ENCODE results near the gene JAML. TPM values are rescaled to one million over a fixed set of nuclear protein-coding genes. Genes with fewer than 3 reads are reported as not detected.

JAML gene
- total and polyA plus RNA-seq, 9 of the 15 experiments (the other 6 are each of a cell fraction or from before 2014, with no cell fraction given), result 0.05 to 0.32 (median 0.22) TPM; not detected in 4

DNA sequence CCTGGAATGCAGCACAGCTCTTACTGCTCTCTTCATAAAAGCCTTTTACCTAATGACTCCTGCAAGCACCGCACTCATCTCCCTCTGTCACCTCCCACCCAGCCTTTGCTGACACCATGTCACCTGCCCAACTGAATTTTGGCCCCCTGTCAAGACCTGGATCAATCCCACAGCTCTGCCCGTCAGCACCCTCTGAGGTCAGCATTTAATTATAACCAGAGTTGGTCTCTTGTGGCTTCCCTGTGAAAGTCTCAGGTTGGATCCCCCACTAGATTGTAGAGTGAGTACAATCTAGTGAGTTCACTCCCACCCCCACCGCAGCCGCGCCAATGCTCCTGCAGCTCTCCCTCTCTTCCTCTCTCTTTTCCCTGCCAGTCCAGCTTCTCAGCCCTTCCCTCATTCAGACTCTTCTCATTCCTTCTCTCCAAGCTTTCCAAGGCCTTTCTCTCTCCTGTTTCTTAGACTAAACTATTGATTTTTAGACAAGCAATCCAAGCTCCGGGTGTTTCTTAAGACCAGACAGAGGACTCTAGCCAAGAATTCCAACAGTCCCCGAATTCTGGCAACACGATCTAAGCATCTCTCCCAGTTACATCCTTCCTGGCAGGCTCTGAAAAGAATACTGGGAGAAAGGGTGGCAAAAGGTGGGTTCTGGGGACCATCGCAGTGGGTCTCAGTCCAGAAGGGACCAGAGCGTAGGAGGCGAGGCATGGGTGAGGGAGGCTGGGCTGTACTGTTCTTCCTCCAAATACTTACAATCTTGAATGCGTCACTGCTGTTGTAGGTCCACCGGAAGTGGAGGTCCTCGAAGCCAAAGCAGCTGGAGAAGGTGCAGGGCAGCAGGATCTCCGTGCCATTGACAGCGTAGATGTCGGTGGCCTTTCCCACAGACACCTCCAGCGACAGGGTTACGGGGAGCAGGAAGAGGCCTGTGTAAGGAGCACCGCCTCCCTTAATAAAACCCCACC, 80.2 kb downstream of the JAML start (continued):
- TF ChIP-seq, protein P1, sequence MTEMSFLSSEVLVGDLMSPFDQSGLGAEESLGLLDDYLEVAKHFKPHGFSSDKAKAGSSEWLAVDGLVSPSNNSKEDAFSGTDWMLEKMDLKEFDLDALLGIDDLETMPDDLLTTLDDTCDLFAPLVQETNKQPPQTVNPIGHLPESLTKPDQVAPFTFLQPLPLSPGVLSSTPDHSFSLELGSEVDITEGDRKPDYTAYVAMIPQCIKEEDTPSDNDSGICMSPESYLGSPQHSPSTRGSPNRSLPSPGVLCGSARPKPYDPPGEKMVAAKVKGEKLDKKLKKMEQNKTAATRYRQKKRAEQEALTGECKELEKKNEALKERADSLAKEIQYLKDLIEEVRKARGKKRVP (CRISPR knock-in tag; IDR thresholded peaks at IDR 0.05), result no peak
- TF ChIP-seq ZNF589 (CRISPR knock-in tag; IDR thresholded peaks at IDR 0.05; ENCODE audit: low read depth) (no peak), SIRT6 (IDR thresholded peaks at IDR 0.05; ENCODE audit: low read depth, low read length) (no peak)

Small RNAs within 50 kb of the gene (small RNA-seq; reads per million reads assigned to genes)
- not detected for gene HSPE1P18

Other genes with a start within 250 kb of the JAML start
Only the 7 nearest of the 13 such genes appear.
- not detected in 2 replicates for gene SCN4B, start 72.2 kb downstream of the JAML start, total RNA-seq (2014; rRNA removed)
- gene SCN4B, start 72.2 kb downstream of the JAML start, total RNA-seq (2014; rRNA removed; fragmentation: Illumina TruSeq; extraction: Trizol), result not detected in 2 replicates
- gene SCN4B, start 72.2 kb downstream of the JAML start, total RNA-seq (2015; rRNA removed; fragmentation: Illumina TruSeq; extraction: Trizol), result not detected in 2 replicates
- gene SCN4B, start 72.2 kb downstream of the JAML start, total RNA-seq (2021), result not detected in 2 replicates
- 0.03 and 0.04 TPM in 2 replicates for gene SCN4B, start 72.2 kb downstream of the JAML start, polyA plus RNA-seq (2011; rRNA removed)
- not detected in 2 replicates for gene SCN4B, start 72.2 kb downstream of the JAML start, polyA plus RNA-seq (2014; fragmentation: Illumina TruSeq; extraction: Trizol)
- gene SCN4B, start 72.2 kb downstream of the JAML start, polyA plus RNA-seq (2014; fragmentation: Nextera tagmentation; extraction: Ambion mirVana), result not detected
- gene SCN4B, start 72.2 kb downstream of the JAML start, polyA plus RNA-seq (2014; rRNA removed), result not detected in 2 replicates
- gene SCN2B, start 48.4 kb downstream of the JAML start, total RNA-seq (2014; rRNA removed), result not detected in 2 replicates
- not detected in 2 replicates for gene SCN2B, start 48.4 kb downstream of the JAML start, total RNA-seq (2014; rRNA removed; fragmentation: Illumina TruSeq; extraction: Trizol)
- not detected in 2 replicates for gene SCN2B, start 48.4 kb downstream of the JAML start, total RNA-seq (2015; rRNA removed; fragmentation: Illumina TruSeq; extraction: Trizol)
- gene SCN2B, start 48.4 kb downstream of the JAML start, total RNA-seq (2021), result not detected in 2 replicates
- not detected in 2 replicates for gene SCN2B, start 48.4 kb downstream of the JAML start, polyA plus RNA-seq (2011; rRNA removed)
- gene SCN2B, start 48.4 kb downstream of the JAML start, polyA plus RNA-seq (2014; fragmentation: Illumina TruSeq; extraction: Trizol), result not detected in 2 replicates
- gene SCN2B, start 48.4 kb downstream of the JAML start, polyA plus RNA-seq (2014; fragmentation: Nextera tagmentation; extraction: Ambion mirVana), result not detected
- gene SCN2B, start 48.4 kb downstream of the JAML start, polyA plus RNA-seq (2014; rRNA removed), result not detected in 2 replicates
- gene MPZL3, start 27.4 kb upstream of the JAML start, total RNA-seq (2014; rRNA removed), result 1.2 and 1.3 TPM in 2 replicates
- 2.5 and 2.9 TPM in 2 replicates for gene MPZL3, start 27.4 kb upstream of the JAML start, total RNA-seq (2014; rRNA removed; fragmentation: Illumina TruSeq; extraction: Trizol)
- 1.7 and 1.9 TPM in 2 replicates for gene MPZL3, start 27.4 kb upstream of the JAML start, total RNA-seq (2015; rRNA removed; fragmentation: Illumina TruSeq; extraction: Trizol)
- gene MPZL3, start 27.4 kb upstream of the JAML start, total RNA-seq (2021), result 1.8 and 2.1 TPM in 2 replicates
- gene MPZL3, start 27.4 kb upstream of the JAML start, polyA plus RNA-seq (2011; rRNA removed), result 1.5 and 3.3 TPM in 2 replicates
- gene MPZL3, start 27.4 kb upstream of the JAML start, polyA plus RNA-seq (2014; fragmentation: Illumina TruSeq; extraction: Trizol), result 1.5 TPM in 2 replicates
- gene MPZL3, start 27.4 kb upstream of the JAML start, polyA plus RNA-seq (2014; fragmentation: Nextera tagmentation; extraction: Ambion mirVana), result 1 to 10 TPM; 1.6 to 2.9 TPM
- gene MPZL3, start 27.4 kb upstream of the JAML start, polyA plus RNA-seq (2014; rRNA removed), result 0.97 and 1.1 TPM in 2 replicates
- gene MPZL2, start 39.3 kb upstream of the JAML start, total RNA-seq (2014; rRNA removed), result 0.08 TPM in 1 of 2 replicates, not detected in the other
- gene MPZL2, start 39.3 kb upstream of the JAML start, total RNA-seq (2014; rRNA removed; fragmentation: Illumina TruSeq; extraction: Trizol), result 0.16 TPM in 1 of 2 replicates, not detected in the other
- 0.18 and 0.19 TPM in 2 replicates for gene MPZL2, start 39.3 kb upstream of the JAML start, total RNA-seq (2015; rRNA removed; fragmentation: Illumina TruSeq; extraction: Trizol)
- 0.09 and 0.29 TPM in 2 replicates for gene MPZL2, start 39.3 kb upstream of the JAML start, total RNA-seq (2021)
- 0.17 and 0.38 TPM in 2 replicates for gene MPZL2, start 39.3 kb upstream of the JAML start, polyA plus RNA-seq (2011; rRNA removed)
- 0.27 and 0.32 TPM in 2 replicates for gene MPZL2, start 39.3 kb upstream of the JAML start, polyA plus RNA-seq (2014; fragmentation: Illumina TruSeq; extraction: Trizol)
- under 1 TPM; 0.14 to 0.28 TPM for gene MPZL2, start 39.3 kb upstream of the JAML start, polyA plus RNA-seq (2014; fragmentation: Nextera tagmentation; extraction: Ambion mirVana)
- 0.16 and 0.21 TPM in 2 replicates for gene MPZL2, start 39.3 kb upstream of the JAML start, polyA plus RNA-seq (2014; rRNA removed)
- gene CD3E, start 79.7 kb upstream of the JAML start, total RNA-seq (2014; rRNA removed), result not detected in 2 replicates
- not detected in 2 replicates for gene CD3E, start 79.7 kb upstream of the JAML start, total RNA-seq (2014; rRNA removed; fragmentation: Illumina TruSeq; extraction: Trizol)
- gene CD3E, start 79.7 kb upstream of the JAML start, total RNA-seq (2015; rRNA removed; fragmentation: Illumina TruSeq; extraction: Trizol), result 0.11 TPM in 1 of 2 replicates, not detected in the other
- gene CD3E, start 79.7 kb upstream of the JAML start, total RNA-seq (2021), result 0.62 and 1.1 TPM in 2 replicates
- 0.07 and 0.11 TPM in 2 replicates for gene CD3E, start 79.7 kb upstream of the JAML start, polyA plus RNA-seq (2011; rRNA removed)
- gene CD3E, start 79.7 kb upstream of the JAML start, polyA plus RNA-seq (2014; fragmentation: Illumina TruSeq; extraction: Trizol), result 0.25 and 0.36 TPM in 2 replicates
- not detected for gene CD3E, start 79.7 kb upstream of the JAML start, polyA plus RNA-seq (2014; fragmentation: Nextera tagmentation; extraction: Ambion mirVana)
- gene CD3E, start 79.7 kb upstream of the JAML start, polyA plus RNA-seq (2014; rRNA removed), result 0.13 TPM in 1 of 2 replicates, not detected in the other
- 40.7 and 42.4 TPM in 2 replicates for gene CD3D, start 117.7 kb upstream of the JAML start, total RNA-seq (2014; rRNA removed)
- 52.4 and 54.8 TPM in 2 replicates for gene CD3D, start 117.7 kb upstream of the JAML start, total RNA-seq (2014; rRNA removed; fragmentation: Illumina TruSeq; extraction: Trizol)
- 35.6 and 41.7 TPM in 2 replicates for gene CD3D, start 117.7 kb upstream of the JAML start, total RNA-seq (2015; rRNA removed; fragmentation: Illumina TruSeq; extraction: Trizol)
- gene CD3D, start 117.7 kb upstream of the JAML start, total RNA-seq (2021), result 34.9 and 36.2 TPM in 2 replicates
- gene CD3D, start 117.7 kb upstream of the JAML start, polyA plus RNA-seq (2011; rRNA removed), result 238 and 241 TPM in 2 replicates
- gene CD3D, start 117.7 kb upstream of the JAML start, polyA plus RNA-seq (2014; fragmentation: Illumina TruSeq; extraction: Trizol), result 67.1 and 75.5 TPM in 2 replicates
- gene CD3D, start 117.7 kb upstream of the JAML start, polyA plus RNA-seq (2014; fragmentation: Nextera tagmentation; extraction: Ambion mirVana), result 100 to 1,000 TPM; 139 to 145 TPM
- 69.6 and 76.7 TPM in 2 replicates for gene CD3D, start 117.7 kb upstream of the JAML start, polyA plus RNA-seq (2014; rRNA removed)
- gene CD3G, start 119.3 kb upstream of the JAML start, total RNA-seq (2014; rRNA removed), result 0.36 and 0.37 TPM in 2 replicates
- gene CD3G, start 119.3 kb upstream of the JAML start, total RNA-seq (2014; rRNA removed; fragmentation: Illumina TruSeq; extraction: Trizol), result 0.19 and 0.47 TPM in 2 replicates
- 0.47 and 0.49 TPM in 2 replicates for gene CD3G, start 119.3 kb upstream of the JAML start, total RNA-seq (2015; rRNA removed; fragmentation: Illumina TruSeq; extraction: Trizol)
- 0.55 and 0.60 TPM in 2 replicates for gene CD3G, start 119.3 kb upstream of the JAML start, total RNA-seq (2021)
- 1.6 and 1.7 TPM in 2 replicates for gene CD3G, start 119.3 kb upstream of the JAML start, polyA plus RNA-seq (2011; rRNA removed)
- gene CD3G, start 119.3 kb upstream of the JAML start, polyA plus RNA-seq (2014; fragmentation: Illumina TruSeq; extraction: Trizol), result 0.30 and 0.79 TPM in 2 replicates
- under 1 TPM; 0.60 to 0.83 TPM for gene CD3G, start 119.3 kb upstream of the JAML start, polyA plus RNA-seq (2014; fragmentation: Nextera tagmentation; extraction: Ambion mirVana)
- gene CD3G, start 119.3 kb upstream of the JAML start, polyA plus RNA-seq (2014; rRNA removed), result 0.24 and 0.33 TPM in 2 replicates